ENCODE results near the gene SPEM1.

GRCh38 chr17:7436556-7437368, 16.6 kb downstream of the SPEM1 start:
- TF ChIP-seq CTCF (IDR thresholded peaks at IDR 0.05) (peak; percentile 74 to 95 (median 84)), POLR2A (IDR thresholded peaks at IDR 0.05) (no peak)

Data from heart left ventricle (tissue), 13 donors.